BE2C (cell line): ENCODE results near the gene KIF23.

Source experiments
- DNase-seq: peaks from one replicate; pipeline ENCODE4 v3.0.0-alpha.2; 2020
- H3K27me3 ChIP-seq: fragments of 250-450 bp; sonication (Bioruptor Pico); 2 replicates; pipeline ENCODE4 v1.5.1; 2020; ENCODE audit warnings: mild to moderate bottlenecking
- H3K36me3 ChIP-seq: fragments of 250-450 bp; sonication (Bioruptor Pico); 2 replicates; pipeline ENCODE4 v1.5.1; 2020; ENCODE audit warnings: mild to moderate bottlenecking
- H3K4me1 ChIP-seq: fragments of 250-450 bp; sonication (Bioruptor Pico); 2 replicates; pipeline ENCODE4 v1.5.1; 2020
- H3K4me3 ChIP-seq: 2 replicates; pipeline ENCODE4 v1.5.1; 2011; ENCODE audit warnings: low read depth, low read length
- H3K9me3 ChIP-seq: fragments of 250-450 bp; sonication (Bioruptor Pico); 2 replicates; pipeline ENCODE4 v1.5.1; 2020
- CTCF ChIP-seq: IDR thresholded peaks from 2 replicates; pipeline ENCODE4 v1.5.1; 2012; ENCODE audit warnings: mild to moderate bottlenecking, low read depth, low read length

The KIF23 gene

DNA sequence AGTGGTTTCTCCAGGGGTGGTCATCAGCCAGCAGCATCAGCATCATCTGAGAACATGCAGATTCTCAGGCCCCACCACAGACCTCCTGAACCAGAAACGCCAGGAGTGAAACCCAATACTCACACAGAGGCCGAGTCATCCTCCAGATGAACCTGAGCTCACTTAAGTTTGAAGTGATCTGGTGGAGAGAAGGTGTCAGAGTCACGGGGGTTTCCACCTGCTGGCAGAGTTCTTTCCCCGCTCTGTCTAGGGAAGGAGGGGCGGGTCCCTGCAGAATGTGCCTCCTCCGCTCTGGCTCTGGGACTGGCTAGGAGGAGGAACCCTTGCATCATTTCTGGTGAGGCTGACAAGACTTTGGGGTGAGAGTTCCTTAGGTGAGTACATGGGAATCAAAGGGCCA is 13.3 kb upstream of the KIF23 start:
- H3K9me3 ChIP-seq = no peaks in the 10 kb centered on the region
- no peak overlapping the region for H3K4me3 ChIP-seq
- no peaks in the 10 kb centered on the region for H3K36me3 ChIP-seq
- DNase-seq = no peak
- TF ChIP-seq CTCF = no peak
- H3K27me3 ChIP-seq = no peaks in the 10 kb centered on the region
- H3K4me1 ChIP-seq = peaks cover 3% of the 10 kb centered on the region; the same call in 1 of the 2 replicates

DNA sequence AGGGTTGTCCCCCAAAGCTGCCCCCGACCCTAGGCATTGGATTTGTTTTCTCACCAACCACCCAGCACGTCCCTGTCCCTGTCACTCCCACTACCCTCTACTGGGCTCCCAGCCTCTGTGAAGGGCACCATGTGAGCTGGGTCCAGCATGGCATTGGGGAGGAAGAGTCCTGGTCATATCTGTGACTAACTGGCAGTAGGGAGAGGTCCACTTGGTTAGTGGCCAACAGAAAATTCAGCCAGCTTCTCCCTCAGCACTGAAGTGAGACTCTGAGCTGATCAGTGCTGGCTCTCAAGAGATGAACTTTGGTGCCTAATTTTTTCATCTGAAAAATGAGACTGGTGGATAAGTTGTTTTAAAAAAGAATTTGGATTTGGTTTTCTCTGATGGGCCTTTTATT is 11.3 kb upstream of the KIF23 start:
- H3K27me3 ChIP-seq = no peaks in the 10 kb centered on the region
- H3K36me3 ChIP-seq = no peaks in the 10 kb centered on the region
- no peak for TF ChIP-seq CTCF
- DNase-seq = no peak
- peaks cover 10% of the 10 kb centered on the region; the same call in 1 of the 2 replicates for H3K4me1 ChIP-seq
- no peak overlapping the region for H3K4me3 ChIP-seq
- H3K9me3 ChIP-seq = no peaks in the 10 kb centered on the region

DNA sequence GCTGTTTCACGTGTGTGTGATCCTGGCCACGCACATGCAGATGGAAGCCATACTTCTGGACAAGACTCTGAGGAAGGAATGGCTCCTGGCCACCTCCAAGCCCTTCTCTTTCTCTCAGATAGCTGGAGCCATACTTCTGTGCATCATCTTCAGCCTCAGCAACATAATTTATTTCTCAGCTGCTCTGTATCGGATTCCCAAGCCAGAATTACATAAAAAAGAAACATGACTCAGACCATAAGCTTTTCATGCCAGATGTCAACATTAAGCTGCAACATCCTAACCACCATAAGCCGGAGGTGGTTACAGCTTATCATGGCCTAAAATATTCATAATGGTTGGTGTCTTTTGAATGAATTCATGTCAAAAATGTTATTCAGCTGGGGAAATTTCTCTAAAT is 10.6 kb upstream of the KIF23 start:
- Histone ChIP-seq H3K9me3 (no peaks in the 10 kb centered on the region), H3K4me1 (peaks cover 9% of the 10 kb centered on the region; the same call in 1 of the 2 replicates), H3K4me3 (no peak overlapping the region), H3K27me3 (no peaks in the 10 kb centered on the region), H3K36me3 (no peaks in the 10 kb centered on the region)
- no peak for DNase-seq
- TF ChIP-seq CTCF = no peak

DNA sequence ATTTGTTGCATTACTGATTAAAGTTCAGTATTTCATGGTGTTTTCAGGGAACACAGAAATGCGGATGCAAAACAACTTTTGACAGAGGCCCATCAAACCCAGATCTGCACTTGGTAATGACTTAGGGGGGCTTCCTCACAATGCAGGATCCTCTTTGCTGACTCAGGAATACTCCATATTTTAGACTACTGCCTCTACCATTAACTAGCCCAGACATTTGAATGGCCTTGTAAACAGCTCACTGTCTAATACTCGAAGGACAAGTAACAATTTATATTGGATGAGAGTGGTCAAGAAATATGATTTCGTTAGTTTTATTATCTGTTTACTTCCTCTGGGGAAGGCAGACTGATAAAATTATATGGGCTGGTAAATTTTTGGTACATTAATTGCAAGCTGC is 9.0 kb upstream of the KIF23 start:
- H3K36me3 ChIP-seq = no peaks in the 10 kb centered on the region
- no peak for DNase-seq
- H3K27me3 ChIP-seq = no peaks in the 10 kb centered on the region
- no peak for TF ChIP-seq CTCF
- H3K4me1 ChIP-seq = peaks cover 8% of the 10 kb centered on the region; the same call in 1 of the 2 replicates
- H3K9me3 ChIP-seq = no peaks in the 10 kb centered on the region
- H3K4me3 ChIP-seq = no peak overlapping the region

- no peak for TF ChIP-seq CTCF
- H3K4me1 ChIP-seq = peaks cover 8% of the 10 kb centered on the region; the same call in 1 of the 2 replicates
- no peak for DNase-seq
Observed at GRCh38 chr15:69407719-69408400, 6.3 kb upstream of the KIF23 start.

DNA sequence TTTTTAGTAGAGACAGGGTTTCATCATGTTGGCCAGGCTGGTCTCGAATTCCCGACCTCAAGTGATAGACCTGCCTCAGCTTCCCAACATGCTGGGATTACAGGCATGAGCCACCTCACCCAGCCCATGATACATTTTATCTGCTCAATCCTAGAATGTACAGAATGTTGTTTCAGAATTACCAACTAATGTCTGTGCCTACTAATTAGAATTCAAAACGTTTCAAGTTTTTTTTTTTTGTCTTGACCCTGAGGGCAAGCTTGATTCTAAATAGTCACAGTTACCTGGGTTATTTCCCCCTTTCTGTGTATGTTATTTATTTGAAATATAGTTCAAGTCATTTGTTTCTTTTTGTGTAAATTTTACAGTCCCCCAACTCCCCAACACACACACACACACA is 5.3 kb upstream of the KIF23 start:
- no peak for DNase-seq
- no peak overlapping the region for H3K4me3 ChIP-seq
- H3K9me3 ChIP-seq = no peaks in the 10 kb centered on the region
- no peaks in the 10 kb centered on the region for H3K36me3 ChIP-seq
- TF ChIP-seq CTCF = no peak
- H3K4me1 ChIP-seq = peaks cover 8% of the 10 kb centered on the region; the same call in 1 of the 2 replicates
- H3K27me3 ChIP-seq = no peaks in the 10 kb centered on the region

More at GRCh38 chr15:69407719-69408400, 6.3 kb upstream of the KIF23 start:
- Histone ChIP-seq H3K9me3 (no peaks in the 10 kb centered on the region), H3K27me3 (no peaks in the 10 kb centered on the region), H3K36me3 (no peaks in the 10 kb centered on the region), H3K4me3 (no peak overlapping the region)
